Astrocyte of the hippocampus (primary cell): ENCODE measurements around the gene UPF3B.
"Not testable (repeated sequence)": the region's sequence is repeated elsewhere in the genome, so short reads cannot be mapped to it uniquely, and the experiment has no call there.

Experiments used
- DNase-seq: peaks from one replicate; pipeline ENCODE4 v3.0.0; 2011; ENCODE audit warnings: low read depth, low spot score

Gene UPF3B

GRCh38 chrX:119852382-119853353, at the start of gene UPF3B:
Gene UPF3B (minus strand): TSS chrX:119852963. CDS start chrX:119852928, 35 bp downstream.
- DNase-seq: peak; percentile 98

DNA sequence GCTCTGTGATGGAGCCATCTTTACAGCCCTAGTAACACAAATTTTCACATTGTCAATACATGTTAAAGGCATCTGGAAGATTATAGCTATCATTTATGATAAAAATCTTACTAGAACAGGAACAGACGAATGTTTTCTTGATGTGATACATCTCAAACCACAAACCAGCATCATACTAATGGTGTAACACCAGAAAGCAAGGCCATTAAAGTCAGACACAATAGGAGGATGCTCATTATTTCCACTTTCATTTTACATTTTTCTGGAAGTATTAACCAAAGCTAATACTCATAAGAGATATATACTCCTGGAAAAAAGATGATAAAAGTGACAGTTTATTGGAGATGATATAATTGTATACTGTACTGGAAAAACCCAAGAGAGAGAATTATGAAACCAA, 48.2 kb upstream of the UPF3B start:
- DNase-seq: no peak

DNA sequence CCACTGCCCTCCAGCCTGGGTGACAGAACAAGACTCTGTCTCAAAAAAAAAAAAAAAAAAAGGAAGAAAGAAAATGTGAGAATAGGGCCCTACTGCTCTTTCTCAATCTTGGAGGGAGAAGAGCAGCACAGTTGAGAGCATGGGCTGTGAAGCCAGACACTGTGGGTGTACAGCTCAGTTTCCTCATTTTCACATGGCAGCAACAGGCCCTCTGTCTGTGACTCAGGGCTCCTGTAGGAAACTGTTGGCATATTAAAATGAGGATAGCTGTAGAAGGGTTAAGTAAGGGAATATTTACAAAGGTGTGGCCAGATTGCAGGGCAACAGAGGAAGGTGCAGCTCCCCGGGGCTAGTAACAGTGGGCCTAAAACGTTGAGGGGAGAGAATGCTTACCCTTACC, 46.4 kb upstream of the UPF3B start:
- no peak for DNase-seq

DNA sequence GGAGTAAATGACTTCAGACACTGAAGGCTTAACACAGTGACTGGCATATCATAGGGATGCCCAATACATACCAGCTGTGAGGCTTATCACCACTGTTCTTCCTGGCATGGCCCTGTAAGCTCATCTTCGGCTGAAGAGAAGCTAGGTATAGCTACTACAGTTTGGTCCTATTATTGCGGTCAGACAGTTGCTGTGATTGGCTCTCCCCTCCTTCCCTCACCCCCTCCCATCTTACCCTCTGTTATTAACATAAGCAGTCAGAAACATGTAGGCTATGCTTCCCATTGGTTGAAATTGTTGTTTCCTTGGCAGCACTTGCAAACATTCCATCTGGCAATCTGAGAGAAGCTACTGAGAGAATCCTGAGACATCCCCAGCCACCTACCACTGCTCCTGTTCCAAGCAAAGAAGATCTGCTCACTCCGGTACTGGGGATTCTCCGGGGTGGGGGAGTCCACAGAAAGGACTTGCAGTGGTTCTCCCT, 43.1 kb upstream of the UPF3B start, which contains the start of gene AKAP14:
Gene AKAP14 (plus strand): TSS at position 51 of the 484 bp plus-strand sequence. CDS start 7,331 bp downstream, outside the sequence.
- DNase-seq: peak; percentile 10

DNA sequence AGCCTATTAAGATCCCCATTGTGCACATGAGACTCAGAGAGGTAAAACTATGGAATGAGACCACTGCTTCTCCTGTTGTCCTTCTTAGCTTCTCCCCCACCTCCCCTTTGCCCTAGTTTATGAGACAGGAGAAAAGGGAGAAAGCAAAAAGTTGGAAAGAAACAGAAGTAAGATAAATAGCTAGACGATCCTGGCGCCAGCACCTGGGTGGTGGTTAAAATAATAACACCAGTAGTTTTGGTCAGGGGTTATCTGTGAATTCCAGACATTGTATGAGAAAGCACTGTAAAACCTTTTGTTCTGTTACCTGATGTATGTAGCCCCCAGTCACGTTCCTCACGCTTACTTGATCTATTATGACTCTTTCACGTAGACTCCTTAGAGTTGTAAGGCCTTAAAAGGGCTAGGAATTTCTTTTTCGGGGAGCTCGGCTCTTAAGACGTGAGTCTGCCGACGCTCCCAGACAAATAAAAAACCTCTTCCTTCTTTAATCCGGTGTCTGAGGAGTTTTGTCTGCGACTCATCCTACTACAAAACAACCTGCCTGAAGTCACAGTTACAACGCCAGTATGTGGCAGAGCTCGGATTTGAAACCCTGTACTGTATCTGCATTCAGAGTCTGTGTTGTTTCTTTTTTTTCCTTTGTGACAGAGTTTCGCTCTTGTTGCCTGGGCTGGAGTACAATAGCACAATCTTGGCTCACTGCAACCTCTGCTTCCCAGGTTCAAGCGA, 39.4 kb upstream of the UPF3B start:
- DNase-seq: not testable (repeated sequence)

DNA sequence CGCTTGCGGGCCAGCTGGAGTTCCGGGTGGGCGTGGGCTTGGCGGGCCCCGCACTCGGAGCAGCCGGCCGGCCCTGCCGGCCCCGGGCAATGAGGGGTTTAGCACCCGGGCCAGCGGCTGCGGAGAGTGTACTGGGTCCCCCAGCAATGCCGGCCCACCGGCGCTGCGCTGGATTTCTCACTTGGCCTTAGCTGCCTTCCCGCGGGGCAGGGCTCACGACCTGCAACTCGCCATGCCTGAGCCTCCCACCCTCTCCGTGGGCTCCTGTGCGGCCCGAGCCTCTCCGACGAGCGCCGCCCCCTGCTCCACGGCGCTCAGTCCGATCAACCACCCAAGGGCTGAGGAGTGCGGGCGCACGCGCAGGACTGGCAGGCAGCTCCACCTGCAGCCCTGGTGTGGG, 37.9 kb upstream of the UPF3B start:
- DNase-seq: not testable (repeated sequence)

DNA sequence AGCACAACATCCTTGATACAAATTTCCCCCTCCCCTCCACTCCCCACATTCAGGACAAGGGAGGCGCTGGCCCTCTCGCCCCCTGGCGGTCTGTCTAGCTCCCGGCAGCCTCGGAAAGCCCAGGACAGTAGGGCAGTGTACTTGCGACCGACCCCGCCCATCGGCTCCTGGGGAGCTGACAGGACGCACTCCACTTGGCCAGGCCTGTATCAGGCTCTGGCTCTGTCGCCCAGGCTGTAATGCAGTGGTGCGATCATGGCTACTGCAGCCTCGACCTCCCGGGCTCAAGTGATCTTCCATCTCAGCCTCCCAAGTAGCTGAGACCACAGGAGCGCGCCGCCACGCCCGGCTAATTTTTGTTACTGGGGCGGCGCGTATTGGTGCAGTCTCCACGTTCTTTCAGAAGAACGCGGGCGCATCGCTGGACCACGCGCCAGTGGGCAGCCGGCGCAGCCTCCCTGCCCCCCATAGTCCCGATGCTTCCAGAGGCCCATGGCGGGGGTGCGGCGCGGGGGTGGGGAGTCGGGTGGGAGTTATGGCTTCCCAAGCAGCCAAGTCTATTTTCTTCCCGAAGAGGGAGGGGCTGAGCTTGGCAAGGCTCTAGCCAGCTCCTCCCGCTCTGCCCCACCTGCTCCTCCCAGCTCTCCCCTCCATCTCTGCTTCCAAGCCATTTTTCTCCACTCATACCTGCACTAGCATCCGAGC, 35.1 kb upstream of the UPF3B start:
- DNase-seq: peak; percentile 72

DNA sequence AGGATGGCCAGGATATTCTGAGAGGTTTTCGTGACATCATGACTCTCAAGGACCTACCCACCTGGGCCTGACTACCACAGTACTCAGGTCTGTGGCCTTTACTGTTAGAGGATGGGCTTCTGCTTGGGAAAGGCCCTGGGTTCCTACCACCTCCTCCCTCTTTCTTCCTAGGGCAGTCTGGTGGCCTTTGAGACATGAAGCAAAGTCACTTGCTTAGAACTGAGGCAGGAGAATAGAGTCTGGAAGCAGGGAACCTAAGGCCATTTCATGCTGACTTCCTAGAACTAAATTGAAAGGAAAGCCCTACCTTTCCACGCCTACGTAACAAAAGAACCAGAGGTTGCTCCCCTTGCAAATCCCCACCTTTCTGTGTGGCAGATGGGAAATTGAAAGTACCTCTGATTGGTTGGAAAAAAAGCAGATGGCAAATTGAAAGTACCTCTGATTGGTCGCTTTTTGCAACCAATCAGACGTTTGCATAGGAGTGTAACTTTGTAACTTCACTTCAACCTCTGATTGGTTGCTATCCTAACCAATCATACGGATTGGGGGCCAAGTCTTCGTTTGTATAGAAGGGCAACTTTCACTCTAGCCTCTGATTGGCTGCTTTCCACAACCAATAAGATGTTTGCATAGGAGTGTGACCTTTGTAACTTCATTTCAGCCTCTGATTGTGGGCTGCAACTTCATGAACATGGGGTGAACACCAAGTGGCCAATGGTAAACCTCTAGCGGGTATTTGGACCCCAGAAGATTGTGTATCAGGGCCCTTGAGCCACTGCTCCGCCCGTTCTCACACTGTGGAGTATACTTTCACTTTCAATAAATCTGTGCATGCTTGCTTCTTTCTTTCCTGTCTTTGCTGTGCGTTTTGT, 33.0 kb upstream of the UPF3B start:
- no peak for DNase-seq

DNA sequence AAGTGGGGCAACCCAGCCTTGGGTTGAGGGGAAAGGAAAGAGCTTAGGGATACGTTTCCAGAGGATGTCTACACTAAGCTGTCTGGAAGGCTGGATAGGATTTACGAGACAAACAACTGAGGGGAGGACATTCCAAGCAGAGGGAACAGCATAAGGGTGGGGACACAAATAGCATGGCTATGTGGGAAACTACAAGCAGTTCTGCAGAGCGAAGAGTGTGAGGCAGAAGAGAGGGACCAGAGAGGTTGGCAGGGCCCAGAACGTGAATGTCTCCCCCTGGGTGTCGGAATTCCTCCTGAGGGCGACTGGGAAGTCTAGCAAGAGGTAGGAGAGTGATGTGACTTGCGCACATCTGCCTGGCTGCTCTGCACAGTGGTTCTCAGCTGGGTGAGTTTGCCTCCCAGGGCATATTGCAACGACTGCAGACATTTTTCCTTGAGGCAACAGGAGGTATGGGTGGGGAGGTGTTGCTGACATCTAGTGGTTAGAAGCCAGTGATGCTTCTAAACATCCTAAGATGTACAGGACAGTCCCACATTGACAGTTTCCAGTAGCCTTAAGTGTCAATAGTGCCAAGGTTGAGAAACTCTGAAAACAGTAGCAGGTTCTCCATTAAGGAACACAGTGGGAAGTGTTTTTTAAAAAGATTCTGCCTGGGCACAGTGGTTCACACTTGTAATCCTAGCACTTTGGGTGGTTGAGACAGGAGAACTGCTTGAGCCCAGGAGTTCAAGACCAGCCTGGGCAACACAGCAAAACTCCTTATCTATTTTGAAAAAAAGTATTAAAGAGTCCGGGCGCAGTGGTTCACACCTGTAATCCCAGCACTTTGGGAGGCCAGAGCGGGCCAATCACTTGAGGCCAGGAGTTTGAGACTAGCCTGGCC, 28.0 kb upstream of the UPF3B start:
- DNase-seq: peak; percentile 57

DNA sequence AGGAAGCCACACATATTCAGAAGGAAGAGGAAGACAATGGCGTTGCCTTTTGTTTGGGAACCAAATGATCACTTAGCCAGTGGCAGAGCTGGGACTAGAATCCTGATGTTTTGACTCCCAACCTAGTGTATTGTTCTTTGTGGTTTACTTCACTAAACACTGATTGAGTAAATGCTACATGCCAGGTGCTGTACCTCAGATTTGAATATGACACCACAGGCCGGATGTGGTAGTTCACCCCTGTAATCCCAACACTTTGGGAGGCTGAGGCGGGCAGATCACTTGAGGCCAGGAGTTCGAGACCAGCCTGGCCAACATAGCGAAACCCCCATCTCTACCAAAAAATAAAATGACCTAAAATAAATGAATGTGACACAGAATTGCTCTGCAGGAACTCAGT, 27.3 kb upstream of the UPF3B start:
- no peak for DNase-seq

DNA sequence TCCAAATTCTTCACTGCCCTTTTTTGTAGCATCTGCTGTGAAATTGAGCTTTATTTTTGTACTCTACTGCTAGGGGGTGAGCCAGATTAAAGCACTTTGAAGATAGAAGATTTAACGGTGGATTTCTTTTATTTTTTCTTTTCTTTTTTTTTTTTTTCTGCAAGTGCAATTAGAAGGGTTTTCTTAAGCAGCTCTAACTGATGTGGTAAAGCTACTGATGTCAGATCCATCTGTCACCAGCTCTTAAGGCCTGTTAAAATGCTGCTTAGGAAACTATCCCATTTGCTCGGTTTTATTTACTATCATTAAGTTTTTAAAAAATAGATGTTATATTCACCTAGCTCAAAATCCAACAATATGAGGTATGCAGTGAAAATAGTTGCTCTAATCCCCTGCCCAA, 26.0 kb upstream of the UPF3B start:
- no peak for DNase-seq

DNA sequence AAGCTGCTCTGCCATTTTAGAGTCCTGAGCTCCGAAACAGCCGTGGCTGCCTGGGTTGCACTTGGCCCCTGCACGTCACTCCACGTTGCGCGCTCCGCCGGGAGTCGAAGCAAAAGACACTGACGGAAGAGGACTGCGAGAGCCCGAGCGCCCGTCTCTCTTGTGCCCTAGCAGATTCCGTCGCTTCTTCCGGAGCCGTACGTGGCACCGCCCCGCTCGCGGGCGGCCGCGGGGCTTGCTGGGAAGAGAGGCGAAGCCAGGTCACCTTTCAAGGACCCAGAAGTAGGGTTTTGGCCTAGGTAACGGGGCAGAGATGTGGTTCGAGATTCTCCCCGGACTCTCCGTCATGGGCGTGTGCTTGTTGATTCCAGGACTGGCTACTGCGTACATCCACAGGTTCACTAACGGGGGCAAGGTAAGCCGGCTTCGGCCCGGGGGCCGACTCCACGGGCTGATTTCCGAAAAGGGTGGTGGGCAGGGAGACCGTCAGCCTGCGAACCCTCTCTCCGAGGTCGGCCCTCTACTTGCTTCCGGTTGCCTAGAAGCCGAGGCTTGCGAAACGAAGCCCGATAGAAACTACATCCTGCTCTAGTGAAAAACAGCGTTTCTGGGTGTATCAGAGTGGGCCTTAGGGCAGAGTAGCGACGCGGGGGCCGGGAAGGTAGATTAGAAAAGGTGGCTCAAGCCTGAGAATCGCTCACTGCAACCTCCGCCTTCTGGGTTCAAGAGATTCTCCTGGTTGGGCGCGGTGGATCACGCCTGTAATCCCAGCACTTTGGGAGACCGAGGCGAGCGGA, 19.0 kb upstream of the UPF3B start, which contains the start of the genes NDUFA1 and RNF113A:
Gene NDUFA1 (plus strand): TSS at position 234 of the 797 bp plus-strand sequence. CDS start 80 bp downstream, at position 314.
Gene RNF113A (minus strand): TSS at position 135 of the 797 bp plus-strand sequence. CDS start 120 bp downstream, at position 15.
- DNase-seq: peak; percentile 84

DNA sequence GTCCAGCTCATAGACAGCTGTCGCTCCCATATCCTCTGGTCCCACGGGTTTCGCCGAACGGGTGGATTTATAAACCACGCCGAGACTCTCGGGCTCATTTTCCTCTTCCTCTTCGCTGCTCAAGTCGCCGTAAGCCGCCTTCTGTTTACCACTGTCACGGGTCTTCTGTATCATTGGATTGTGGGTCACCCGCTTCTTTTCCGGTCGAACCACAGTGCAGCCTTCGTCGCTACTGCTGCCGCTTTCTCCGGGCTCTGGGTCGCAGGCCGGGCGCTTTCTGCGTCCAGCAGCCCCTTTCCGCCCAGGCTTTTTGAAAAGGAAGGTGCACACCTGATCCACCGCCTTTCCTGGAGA, 18.5 kb upstream of the UPF3B start:
- no peak for DNase-seq

DNA sequence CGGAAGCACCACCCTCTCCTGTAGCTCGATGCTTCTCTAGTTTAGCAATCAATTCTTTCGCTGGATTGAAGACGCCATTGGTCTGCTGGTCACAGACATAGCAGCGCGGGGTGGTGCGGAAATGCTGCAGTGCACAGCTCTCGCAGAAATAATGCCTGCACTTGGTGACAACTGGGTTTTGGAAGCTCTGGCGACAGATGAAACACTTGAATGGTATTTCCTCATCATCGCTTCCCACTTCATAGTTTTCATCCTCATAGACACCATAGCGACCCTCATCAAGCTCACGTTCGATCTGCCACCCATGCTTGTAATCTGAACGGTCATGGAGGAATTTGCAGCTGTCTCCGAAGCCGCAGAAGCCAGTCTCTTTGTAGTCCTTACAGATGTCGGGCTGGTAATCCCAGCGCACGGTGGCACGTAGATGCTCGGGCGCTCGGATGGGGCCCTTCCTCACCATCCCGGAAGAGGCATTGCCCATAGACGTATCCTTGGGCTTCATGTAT, 17.9 kb upstream of the UPF3B start:
- DNase-seq: peak; percentile 30

DNA sequence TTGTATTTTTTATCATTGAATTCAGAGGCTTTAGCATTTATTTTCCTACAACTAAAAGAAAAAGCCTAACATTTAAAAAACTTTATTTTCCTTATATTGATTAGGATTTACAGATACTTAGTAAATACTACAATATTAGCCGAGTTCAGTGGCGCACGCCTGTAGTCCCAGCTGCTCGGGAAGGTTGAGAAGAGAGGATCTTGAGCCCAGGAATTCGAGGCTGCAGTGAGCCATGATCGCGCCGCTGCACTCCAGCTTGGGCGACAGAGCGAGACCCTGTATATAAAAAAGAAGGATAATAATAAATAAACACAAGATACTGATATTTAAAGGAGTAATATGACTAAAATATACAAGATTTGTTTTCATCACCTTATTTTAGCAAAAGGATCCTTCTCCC, 681 bp upstream of the UPF3B start:
- no peak for DNase-seq

DNA sequence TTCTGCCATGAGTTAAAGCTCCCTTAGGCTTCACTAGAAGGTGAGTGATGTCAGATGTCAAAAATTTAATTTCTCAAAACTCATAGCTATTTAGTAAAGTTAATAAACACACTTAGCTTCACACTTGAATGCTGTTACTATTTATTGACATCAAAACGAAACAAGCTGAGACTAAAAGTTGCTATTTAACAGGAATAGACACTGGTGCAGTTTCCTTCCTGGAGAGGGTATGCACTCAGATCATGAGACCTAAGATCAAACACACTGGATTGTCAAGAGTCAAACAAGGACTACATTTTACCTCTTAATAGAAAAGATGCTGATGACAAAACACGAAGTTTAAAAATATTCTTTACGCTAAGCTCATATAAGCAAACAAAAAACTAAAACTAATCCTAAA, 18.9 kb downstream of the UPF3B start:
- DNase-seq: no peak

DNA sequence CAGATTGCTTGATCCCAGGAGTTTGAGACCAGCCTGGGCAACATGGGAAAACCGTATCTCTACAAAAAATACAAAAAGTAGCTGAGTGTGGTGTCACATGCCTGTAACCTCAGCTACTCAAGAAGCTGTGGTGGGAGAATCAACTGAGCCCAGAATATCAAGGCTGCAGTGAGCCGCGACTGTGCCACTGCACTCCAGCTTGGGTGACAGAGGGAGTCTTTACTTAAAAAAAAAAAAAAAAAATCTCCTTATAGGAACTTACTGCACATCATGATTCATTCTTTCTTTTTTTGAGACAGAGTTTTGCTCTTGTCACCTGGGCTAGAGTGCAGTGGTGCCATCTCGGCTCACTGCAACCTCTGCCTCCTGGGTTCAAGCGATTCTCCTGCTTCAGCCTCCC, 24.3 kb downstream of the UPF3B start:
- no peak for DNase-seq

DNA sequence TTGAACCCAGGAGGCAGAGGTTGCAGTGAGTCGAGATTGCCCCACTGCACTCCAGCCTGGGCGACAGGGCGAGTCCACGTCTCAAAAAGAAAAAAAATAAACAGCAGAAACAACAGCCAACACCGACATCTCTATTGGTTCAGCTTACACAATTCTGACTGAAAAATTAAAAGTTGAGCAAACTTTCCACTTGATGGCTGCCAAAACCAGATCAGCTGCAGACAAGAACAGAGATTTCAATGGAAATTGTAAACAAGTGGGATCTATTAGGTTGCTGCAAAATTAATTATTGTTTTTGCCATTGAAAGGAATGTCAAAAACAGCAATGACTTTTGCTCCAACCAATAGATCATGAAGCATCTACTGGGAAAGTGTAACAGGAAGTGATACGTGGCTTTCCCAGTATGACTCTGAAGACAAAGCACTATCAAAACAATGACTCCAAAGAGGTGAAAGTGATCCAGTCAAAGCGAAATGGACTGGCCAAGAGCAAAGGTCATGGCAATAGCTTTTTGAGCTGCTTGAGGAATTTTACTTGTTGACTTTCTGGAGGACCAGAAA, 26.3 kb downstream of the UPF3B start:
- peak; percentile 2 for DNase-seq
